Glutamatergic neuron (in vitro differentiated cells): ENCODE results near the gene SYT3. TPM values are rescaled to one million over a fixed set of nuclear protein-coding genes. Genes with fewer than 3 reads are reported as not detected.

ENCODE experiments used
- DNase-seq: peaks from one replicate; pipeline ENCODE4 v3.0.0; 2022
- H3K27ac Mint-ChIP-seq: one replicate; pipeline ENCODE4 v1.8.0; 2020; ENCODE audit warnings: mild to moderate bottlenecking, mixed read lengths, inconsistent platforms; ENCODE audit not compliant: unreplicated experiment
- H3K27me3 Mint-ChIP-seq: one replicate; pipeline ENCODE4 v1.8.0; 2020; ENCODE audit warnings: mild to moderate bottlenecking, moderate library complexity, mixed read lengths, inconsistent platforms; ENCODE audit not compliant: unreplicated experiment
- H3K36me3 Mint-ChIP-seq: one replicate; pipeline ENCODE4 v1.8.0; 2020; ENCODE audit warnings: mild to moderate bottlenecking, mixed read lengths, inconsistent platforms; ENCODE audit not compliant: unreplicated experiment
- H3K4me1 Mint-ChIP-seq: one replicate; pipeline ENCODE4 v1.8.0; 2020; ENCODE audit warnings: mild to moderate bottlenecking, low read depth, mixed read lengths, inconsistent platforms; ENCODE audit not compliant: unreplicated experiment
- H3K4me3 Mint-ChIP-seq: one replicate; pipeline ENCODE4 v1.8.0; 2020; ENCODE audit warnings: mild to moderate bottlenecking, mixed read lengths, inconsistent platforms; ENCODE audit not compliant: unreplicated experiment
- H3K9me3 Mint-ChIP-seq: one replicate; pipeline ENCODE4 v1.8.0; 2020; ENCODE audit warnings: mild to moderate bottlenecking, moderate library complexity, mixed read lengths, inconsistent platforms; ENCODE audit not compliant: unreplicated experiment
- CTCF ChIP-seq: fragments of 200-600 bp; sonication (generic); IDR thresholded peaks from one replicate; pipeline ENCODE4 v1.5.0; 2021; ENCODE audit not compliant: partially characterized antibody, unreplicated experiment
- total RNA-seq: library from RNA; stranded (reverse); fragmentation: NEBNext Ultra II Directional; extraction: Animal tissue kit (Norgen Biotek cat#: 25700); gene quantifications from one replicate; pipeline ENCODE4 v1.2.1, GENCODE V29; 2021; ENCODE audit not compliant: unreplicated experiment

Gene SYT3
- total RNA-seq, 1 donor from 2014 or later: 15.6 TPM

DNA sequence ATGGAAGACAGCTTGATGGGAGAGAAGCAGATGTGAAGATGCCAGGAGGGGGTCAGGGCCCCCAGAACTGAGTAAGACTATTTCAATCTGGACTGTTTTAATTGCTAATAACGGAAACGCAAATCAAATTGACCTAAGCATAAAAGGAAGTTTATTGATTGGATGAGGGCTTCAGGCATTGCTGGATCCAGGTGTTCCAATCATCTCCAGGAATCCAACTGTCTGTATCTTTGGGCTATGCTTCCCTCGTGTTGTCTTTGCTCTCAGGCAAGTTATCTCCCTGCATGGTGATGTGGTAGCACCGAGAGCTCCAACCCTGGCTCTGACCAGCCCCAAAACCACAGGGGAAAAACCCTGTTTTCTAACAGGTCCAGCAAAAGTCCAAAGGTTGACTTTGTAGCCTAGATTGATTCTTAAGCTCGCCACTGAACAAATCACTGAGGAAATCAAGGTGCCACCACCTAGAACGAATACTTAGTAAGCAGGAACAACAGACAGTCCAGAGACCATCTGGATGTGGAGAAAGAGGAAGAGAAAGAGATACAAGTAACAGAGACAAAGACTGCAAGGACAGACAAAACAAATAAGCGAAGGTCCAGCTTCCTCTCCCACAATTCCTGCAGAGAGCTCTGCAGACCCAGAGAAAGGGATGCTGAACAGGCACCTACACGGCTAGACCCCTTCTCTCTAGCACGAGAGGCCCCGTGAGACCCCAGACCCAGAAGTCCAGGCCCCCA, 8.4 kb upstream of the SYT3 start:
- no peak overlapping the region for H3K4me3 Mint-ChIP-seq
- no peak for TF ChIP-seq CTCF
- peaks cover 4% of the 10 kb centered on the region for H3K27me3 Mint-ChIP-seq
- H3K4me1 Mint-ChIP-seq: no peaks in the 10 kb centered on the region
- H3K27ac Mint-ChIP-seq: no peak overlapping the region
- H3K36me3 Mint-ChIP-seq: no peaks in the 10 kb centered on the region
- DNase-seq: no peak
- peaks cover 9% of the 10 kb centered on the region for H3K9me3 Mint-ChIP-seq

DNA sequence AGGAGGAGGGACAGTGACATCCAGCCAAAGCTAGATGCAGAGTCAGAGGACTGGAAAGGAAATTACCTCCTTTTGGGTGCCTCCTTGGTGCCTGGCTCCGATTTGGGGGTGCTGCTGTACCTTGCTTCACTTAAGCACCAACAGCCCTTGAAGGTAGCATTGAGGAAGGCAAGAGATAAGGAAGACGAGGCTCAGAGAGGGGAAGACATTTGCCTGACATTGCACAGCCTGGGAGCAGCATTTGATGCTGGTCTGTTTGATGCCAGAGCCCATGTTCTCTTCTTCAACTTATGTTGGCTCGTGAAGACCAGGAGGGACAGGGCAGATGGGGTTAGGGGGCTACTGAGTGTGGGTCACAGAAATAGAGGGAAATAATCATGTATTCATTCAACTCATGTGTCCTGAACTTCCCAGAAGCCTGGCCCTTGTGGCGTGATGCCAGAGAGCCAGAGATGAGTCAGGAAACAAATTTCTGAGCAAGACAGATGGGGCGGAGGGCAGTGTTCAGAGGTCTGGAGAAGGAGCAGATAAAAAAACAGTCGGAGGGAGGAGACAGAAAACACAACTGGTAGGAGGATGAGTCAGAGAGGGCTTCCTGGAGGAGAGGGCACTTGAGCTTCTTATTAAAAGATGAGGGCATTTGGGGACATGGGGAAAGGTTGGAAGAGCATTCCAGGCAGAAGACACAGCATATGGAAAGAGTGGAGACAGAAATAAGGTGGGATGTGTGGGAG, 6.6 kb upstream of the SYT3 start:
- H3K27me3 Mint-ChIP-seq: peaks cover 4% of the 10 kb centered on the region
- TF ChIP-seq CTCF: no peak
- DNase-seq: no peak
- peaks cover 4% of the 10 kb centered on the region for H3K9me3 Mint-ChIP-seq
- H3K4me3 Mint-ChIP-seq: no peak overlapping the region
- no peaks in the 10 kb centered on the region for H3K4me1 Mint-ChIP-seq
- H3K36me3 Mint-ChIP-seq: no peaks in the 10 kb centered on the region
- H3K27ac Mint-ChIP-seq: no peak overlapping the region

- peaks cover 3% of the 10 kb centered on the region for H3K9me3 Mint-ChIP-seq
Measured at GRCh38 chr19:50645107-50645506, 5.4 kb upstream of the SYT3 start.

DNA sequence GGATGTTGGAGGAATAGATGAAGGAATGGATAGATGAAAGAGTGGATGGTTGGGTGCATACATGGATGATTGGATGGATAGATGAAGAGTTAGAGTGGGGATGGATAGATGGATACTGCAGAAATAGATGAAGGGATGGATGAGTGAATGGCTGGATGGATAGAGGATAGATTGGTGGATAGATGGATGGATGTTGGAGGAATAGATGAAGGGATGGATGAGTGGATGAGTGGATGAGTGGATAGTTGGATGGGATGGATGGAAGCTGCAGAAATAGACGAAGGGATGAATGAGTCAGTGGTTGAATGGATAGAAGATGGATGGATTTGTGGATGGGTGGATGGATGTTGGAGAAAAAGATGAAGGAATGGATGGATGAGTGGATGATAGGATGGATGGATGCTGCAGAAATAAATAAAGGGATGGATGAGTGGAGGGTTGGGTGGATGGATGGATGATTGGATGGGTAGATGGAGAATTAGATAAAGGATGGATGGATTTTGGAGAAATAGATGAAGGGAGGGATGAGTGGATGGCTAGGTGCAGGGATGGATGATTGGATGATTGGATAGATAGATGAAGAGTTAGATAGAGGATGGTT, 4.7 kb upstream of the SYT3 start:
- Mint-ChIP-seq H3K27ac (no peak overlapping the region), H3K36me3 (no peaks in the 10 kb centered on the region), H3K4me1 (no peaks in the 10 kb centered on the region), H3K9me3 (peaks cover 3% of the 10 kb centered on the region), H3K4me3 (no peak overlapping the region), H3K27me3 (no peaks in the 10 kb centered on the region)
- no peak for DNase-seq
- no peak for TF ChIP-seq CTCF

More at GRCh38 chr19:50645107-50645506, 5.4 kb upstream of the SYT3 start:
- H3K4me3 Mint-ChIP-seq: no peak overlapping the region
- no peak for TF ChIP-seq CTCF
- H3K27me3 Mint-ChIP-seq: peaks cover 4% of the 10 kb centered on the region
- no peaks in the 10 kb centered on the region for H3K4me1 Mint-ChIP-seq
- H3K27ac Mint-ChIP-seq: no peak overlapping the region
- DNase-seq: no peak
- H3K36me3 Mint-ChIP-seq: no peaks in the 10 kb centered on the region
